HEK293T (cell line): ENCODE measurements around the gene FAM229B.

ENCODE experiments used
- ARNT ChIP-seq: fragments of 450-650 bp; IDR thresholded peaks from 2 replicates; pipeline ENCODE4 v1.6.1; 2017; ENCODE audit warnings: mild to moderate bottlenecking
- FOXA1 ChIP-seq: fragments of 450-650 bp; IDR thresholded peaks from 2 replicates; pipeline ENCODE4 v1.6.1; 2016; ENCODE audit warnings: mild to moderate bottlenecking
- L3MBTL2 ChIP-seq: fragments of 450-650 bp; conservative IDR thresholded peaks from 2 replicates; pipeline ENCODE4 v1.6.1; 2016; ENCODE audit warnings: mild to moderate bottlenecking
- SUZ12 ChIP-seq: fragments of 450-650 bp; IDR thresholded peaks from 2 replicates; pipeline ENCODE4 v1.6.1; 2016; ENCODE audit warnings: mild to moderate bottlenecking

DNA sequence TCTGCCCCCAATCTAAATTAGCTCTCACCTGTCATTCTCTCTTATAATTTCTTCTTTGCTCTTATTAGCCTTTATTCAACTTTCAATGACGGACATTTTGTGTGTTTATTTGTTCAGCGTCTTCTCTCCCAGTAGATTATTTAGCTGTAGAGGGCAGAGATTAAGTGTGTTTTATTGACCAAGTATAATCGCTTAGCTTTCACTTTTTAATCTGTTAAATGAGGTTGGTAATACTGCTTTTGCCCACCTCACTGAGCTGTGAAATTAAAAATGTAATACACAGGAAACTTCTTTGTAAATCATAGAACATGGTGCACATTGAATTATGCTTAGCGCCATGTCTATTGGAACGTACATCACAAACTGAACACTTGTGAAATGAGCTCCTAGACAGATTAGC lies 37.0 kb upstream of the FAM229B start:
- TF ChIP-seq ARNT (no peak), FOXA1 (no peak), L3MBTL2 (no peak), SUZ12 (no peak)
